Measurements from ENCODE around the gene GBF1. TPM values are rescaled to one million over a fixed set of nuclear protein-coding genes. Genes with fewer than 3 reads are reported as not detected.

GBF1 gene
- total and polyA plus RNA-seq, 2 experiments from 2014 or later, result 43.1 to 55.4 TPM

DNA sequence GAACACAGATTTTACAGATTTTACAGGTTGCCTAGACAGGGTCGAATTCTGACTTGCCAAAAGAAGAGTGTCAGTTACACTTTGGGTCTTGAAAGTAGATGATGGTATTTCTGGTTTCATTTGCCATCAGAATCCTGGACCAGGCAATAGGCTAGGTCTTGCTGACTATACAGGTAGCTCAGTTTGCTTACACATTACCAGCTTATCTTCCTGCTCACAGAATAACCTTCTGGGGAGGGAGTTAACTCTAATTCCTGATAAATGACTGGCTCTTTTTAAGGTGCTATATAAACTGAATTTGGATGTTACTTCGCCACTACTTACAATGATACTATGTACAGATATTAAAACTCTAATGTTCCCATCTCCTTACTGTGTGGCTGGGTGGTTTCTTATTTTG, 39.8 kb downstream of the GBF1 start:
- peaks cover 70% of the 10 kb centered on the region for H4K20me1 ChIP-seq (ENCODE audit: insufficient read depth, poor library complexity, severe bottlenecking)
- 98% methylated on average over 2 of the region's 2 CpGs for WGBS (ENCODE audit: low lambda C conversion rate, missing lambda C conversion rate)
- no peak overlapping the region for H2AFZ ChIP-seq

DNA sequence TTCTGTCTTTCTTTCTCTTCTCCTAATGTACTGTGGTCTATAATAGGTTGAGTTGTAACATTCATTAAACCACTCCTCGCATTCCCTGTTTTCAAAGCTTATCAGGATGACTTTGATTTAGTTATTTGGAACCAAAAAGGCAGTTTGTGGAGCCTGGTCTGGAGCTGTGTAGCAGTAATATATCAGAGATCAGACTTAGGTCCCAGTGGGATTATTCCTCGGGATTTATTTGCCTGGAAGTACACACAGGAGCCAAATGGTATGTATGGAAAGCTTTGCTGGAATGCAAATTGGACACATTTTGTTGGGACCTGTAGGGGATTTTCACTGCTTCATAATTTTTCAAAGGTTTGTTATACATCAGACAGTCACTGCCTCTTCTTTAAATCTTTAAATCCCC, 40.9 kb downstream of the GBF1 start:
- no peak overlapping the region for H2AFZ ChIP-seq
- H3K36me3 ChIP-seq (replicated peaks; ENCODE audit: insufficient read depth, low read depth), result no peaks in the 10 kb centered on the region
- H3K27me3 ChIP-seq, result no peaks in the 10 kb centered on the region
- no peaks in the 10 kb centered on the region for H3K9me2 ChIP-seq (replicated peaks; ENCODE audit: insufficient read depth)
- peaks cover 91% of the 10 kb centered on the region for H3K79me2 ChIP-seq
- no peaks in the 10 kb centered on the region for H3K9me3 ChIP-seq (ENCODE audit: low read depth)
- no peak overlapping the region for H3K4me3 ChIP-seq
- no peak overlapping the region for H3K4me2 ChIP-seq
- DNase-seq (ENCODE audit: low spot score), result no peak
- H3K27ac ChIP-seq, result no peak overlapping the region
- WGBS (ENCODE audit: low lambda C conversion rate, missing lambda C conversion rate), result 57% methylated on average over 2 of the region's 2 CpGs
- TF ChIP-seq EZH2phosphoT487 (IDR thresholded peaks at IDR 0.05; ENCODE audit: low read depth, severe bottlenecking, unreplicated experiment), result no peak
- TF ChIP-seq EZH2 (IDR thresholded peaks at IDR 0.05; ENCODE audit: borderline replicate concordance), result no peak
- TF ChIP-seq, protein P1, sequence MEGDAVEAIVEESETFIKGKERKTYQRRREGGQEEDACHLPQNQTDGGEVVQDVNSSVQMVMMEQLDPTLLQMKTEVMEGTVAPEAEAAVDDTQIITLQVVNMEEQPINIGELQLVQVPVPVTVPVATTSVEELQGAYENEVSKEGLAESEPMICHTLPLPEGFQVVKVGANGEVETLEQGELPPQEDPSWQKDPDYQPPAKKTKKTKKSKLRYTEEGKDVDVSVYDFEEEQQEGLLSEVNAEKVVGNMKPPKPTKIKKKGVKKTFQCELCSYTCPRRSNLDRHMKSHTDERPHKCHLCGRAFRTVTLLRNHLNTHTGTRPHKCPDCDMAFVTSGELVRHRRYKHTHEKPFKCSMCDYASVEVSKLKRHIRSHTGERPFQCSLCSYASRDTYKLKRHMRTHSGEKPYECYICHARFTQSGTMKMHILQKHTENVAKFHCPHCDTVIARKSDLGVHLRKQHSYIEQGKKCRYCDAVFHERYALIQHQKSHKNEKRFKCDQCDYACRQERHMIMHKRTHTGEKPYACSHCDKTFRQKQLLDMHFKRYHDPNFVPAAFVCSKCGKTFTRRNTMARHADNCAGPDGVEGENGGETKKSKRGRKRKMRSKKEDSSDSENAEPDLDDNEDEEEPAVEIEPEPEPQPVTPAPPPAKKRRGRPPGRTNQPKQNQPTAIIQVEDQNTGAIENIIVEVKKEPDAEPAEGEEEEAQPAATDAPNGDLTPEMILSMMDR (IDR thresholded peaks at IDR 0.05; ENCODE audit: poor library complexity), result no peak
- H3K4me1 ChIP-seq (ENCODE audit: insufficient read depth), result no peaks in the 10 kb centered on the region
- peaks cover 70% of the 10 kb centered on the region for H4K20me1 ChIP-seq (ENCODE audit: insufficient read depth, poor library complexity, severe bottlenecking)

More for the DNA sequence above, 39.8 kb downstream of the GBF1 start:
- no peaks in the 10 kb centered on the region for H3K9me3 ChIP-seq (ENCODE audit: low read depth)
- no peak overlapping the region for H3K27ac ChIP-seq
- no peak overlapping the region for H3K4me2 ChIP-seq
- peaks cover 91% of the 10 kb centered on the region for H3K79me2 ChIP-seq
- no peak for TF ChIP-seq EZH2phosphoT487 (IDR thresholded peaks at IDR 0.05; ENCODE audit: low read depth, severe bottlenecking, unreplicated experiment)
- H3K27me3 ChIP-seq, result no peaks in the 10 kb centered on the region
- H3K4me3 ChIP-seq, result no peak overlapping the region
- peaks cover 9% of the 10 kb centered on the region for H3K4me1 ChIP-seq (ENCODE audit: insufficient read depth)
- H3K36me3 ChIP-seq (replicated peaks; ENCODE audit: insufficient read depth, low read depth), result no peaks in the 10 kb centered on the region
- DNase-seq (ENCODE audit: low spot score), result no peak
- H3K9me2 ChIP-seq (replicated peaks; ENCODE audit: insufficient read depth), result no peaks in the 10 kb centered on the region

DNA sequence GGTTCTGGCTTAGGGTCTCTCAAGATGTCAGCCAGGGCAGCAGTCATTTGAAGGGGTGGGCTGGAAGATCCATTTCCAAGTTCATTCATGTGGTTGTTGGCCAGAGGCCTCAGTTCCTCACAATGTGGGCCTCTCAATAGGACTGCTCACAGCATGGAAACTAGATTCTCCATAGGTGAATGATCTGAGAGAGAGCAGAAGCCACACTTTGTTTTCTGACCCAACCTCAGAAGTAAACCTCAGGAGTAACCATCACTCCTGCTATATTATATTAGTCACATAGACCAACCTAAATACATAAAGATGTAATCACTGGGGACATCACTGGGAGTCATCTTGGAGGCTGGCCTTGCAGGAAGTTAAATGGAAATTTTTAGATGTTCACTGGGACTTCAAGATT, 42.2 kb downstream of the GBF1 start:
- H3K79me2 ChIP-seq, result peaks cover 94% of the 10 kb centered on the region

DNA sequence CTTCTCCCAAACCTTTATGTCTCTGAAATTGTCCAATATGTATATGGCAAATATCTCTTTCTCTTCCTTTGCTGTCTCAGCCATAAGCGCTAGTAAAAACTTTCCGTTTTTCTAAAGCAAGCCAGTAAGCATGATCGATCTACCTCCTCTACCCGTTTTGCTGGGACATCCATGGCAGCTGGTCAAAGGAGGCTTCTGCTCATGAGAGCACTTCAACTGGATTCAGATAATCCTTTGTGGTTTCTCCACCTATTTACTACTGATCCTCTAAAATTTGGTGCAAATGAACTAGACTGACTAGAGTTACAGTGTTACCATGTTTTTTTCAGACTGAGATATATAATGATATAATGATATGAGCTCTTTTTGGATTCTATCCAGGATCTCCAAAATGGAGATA, 42.7 kb downstream of the GBF1 start:
- H3K79me2 ChIP-seq, result peaks cover 94% of the 10 kb centered on the region

More for the DNA sequence above, 42.2 kb downstream of the GBF1 start:
- Histone ChIP-seq H3K27me3 (no peaks in the 10 kb centered on the region), H3K4me1 (ENCODE audit: insufficient read depth) (no peaks in the 10 kb centered on the region), H3K27ac (no peak overlapping the region), H3K9me3 (ENCODE audit: low read depth) (no peaks in the 10 kb centered on the region), H3K4me3 (no peak overlapping the region), H2AFZ (no peak overlapping the region), H4K20me1 (ENCODE audit: insufficient read depth, poor library complexity, severe bottlenecking) (peaks cover 70% of the 10 kb centered on the region), H3K4me2 (no peak overlapping the region), H3K36me3 (replicated peaks; ENCODE audit: insufficient read depth, low read depth) (no peaks in the 10 kb centered on the region), H3K9me2 (replicated peaks; ENCODE audit: insufficient read depth) (no peaks in the 10 kb centered on the region)
- TF ChIP-seq EZH2 (IDR thresholded peaks at IDR 0.05; ENCODE audit: borderline replicate concordance), result no peak
- TF ChIP-seq, protein P1 (IDR thresholded peaks at IDR 0.05; ENCODE audit: poor library complexity), result no peak
- no peak for TF ChIP-seq EZH2phosphoT487 (IDR thresholded peaks at IDR 0.05; ENCODE audit: low read depth, severe bottlenecking, unreplicated experiment)
- DNase-seq (ENCODE audit: low spot score), result no peak

More for the DNA sequence above, 42.7 kb downstream of the GBF1 start:
- H2AFZ ChIP-seq, result no peak overlapping the region
- TF ChIP-seq EZH2phosphoT487 (IDR thresholded peaks at IDR 0.05; ENCODE audit: low read depth, severe bottlenecking, unreplicated experiment) (no peak), EZH2 (IDR thresholded peaks at IDR 0.05; ENCODE audit: borderline replicate concordance) (no peak)
- TF ChIP-seq, protein P1 (IDR thresholded peaks at IDR 0.05; ENCODE audit: poor library complexity), result no peak
- no peak overlapping the region for H3K4me2 ChIP-seq
- DNase-seq (ENCODE audit: low spot score), result no peak
- H3K4me3 ChIP-seq, result no peak overlapping the region
- H3K27ac ChIP-seq, result no peak overlapping the region
- 92% methylated on average over 4 of the region's 4 CpGs for WGBS (ENCODE audit: low lambda C conversion rate, missing lambda C conversion rate)
- no peaks in the 10 kb centered on the region for H3K4me1 ChIP-seq (ENCODE audit: insufficient read depth)
- peaks cover 68% of the 10 kb centered on the region for H4K20me1 ChIP-seq (ENCODE audit: insufficient read depth, poor library complexity, severe bottlenecking)
- no peaks in the 10 kb centered on the region for H3K27me3 ChIP-seq
- H3K36me3 ChIP-seq (replicated peaks; ENCODE audit: insufficient read depth, low read depth), result no peaks in the 10 kb centered on the region
- no peaks in the 10 kb centered on the region for H3K9me3 ChIP-seq (ENCODE audit: low read depth)
- no peaks in the 10 kb centered on the region for H3K9me2 ChIP-seq (replicated peaks; ENCODE audit: insufficient read depth)

Measured in hepatocyte (in vitro differentiated cells).